ENCODE data around the gene NDUFB10.

- TF ChIP-seq CTCF (IDR thresholded peaks at IDR 0.05) (no peak), EP300 (IDR thresholded peaks at IDR 0.05) (no peak), POLR2A (IDR thresholded peaks at IDR 0.05) (no peak)
Observed at GRCh38 chr16:1912215-1912543, 47.2 kb upstream of the NDUFB10 start.
